Ovary (tissue), 3 donors: Measurements from ENCODE around the gene CTBP1.

Source experiments
- POLR2A ChIP-seq: fragments of 450-650 bp; IDR thresholded peaks from one replicate; pipeline ENCODE4 v1.6.1; 2017; ENCODE audit warnings: antibody characterized with exemption, mild to moderate bottlenecking, moderate library complexity
- TF ChIP-seq, protein P1 (sequence below), 3 donors: fragments of 450-650 bp in 2 of 3; fragments of 200-600 bp in 1 of 3; IDR thresholded peaks; one replicate each; pipeline versions ENCODE4 v1.5.1 to v1.8.0; 2016 to 2022; ENCODE audit warnings: antibody characterized with exemption in 3 of 3, mild to moderate bottlenecking in 1 of 3
- donor health status: DM: no; HTN: no; CAD: no.

- TF ChIP-seq POLR2A, result no peak
- TF ChIP-seq, protein P1, sequence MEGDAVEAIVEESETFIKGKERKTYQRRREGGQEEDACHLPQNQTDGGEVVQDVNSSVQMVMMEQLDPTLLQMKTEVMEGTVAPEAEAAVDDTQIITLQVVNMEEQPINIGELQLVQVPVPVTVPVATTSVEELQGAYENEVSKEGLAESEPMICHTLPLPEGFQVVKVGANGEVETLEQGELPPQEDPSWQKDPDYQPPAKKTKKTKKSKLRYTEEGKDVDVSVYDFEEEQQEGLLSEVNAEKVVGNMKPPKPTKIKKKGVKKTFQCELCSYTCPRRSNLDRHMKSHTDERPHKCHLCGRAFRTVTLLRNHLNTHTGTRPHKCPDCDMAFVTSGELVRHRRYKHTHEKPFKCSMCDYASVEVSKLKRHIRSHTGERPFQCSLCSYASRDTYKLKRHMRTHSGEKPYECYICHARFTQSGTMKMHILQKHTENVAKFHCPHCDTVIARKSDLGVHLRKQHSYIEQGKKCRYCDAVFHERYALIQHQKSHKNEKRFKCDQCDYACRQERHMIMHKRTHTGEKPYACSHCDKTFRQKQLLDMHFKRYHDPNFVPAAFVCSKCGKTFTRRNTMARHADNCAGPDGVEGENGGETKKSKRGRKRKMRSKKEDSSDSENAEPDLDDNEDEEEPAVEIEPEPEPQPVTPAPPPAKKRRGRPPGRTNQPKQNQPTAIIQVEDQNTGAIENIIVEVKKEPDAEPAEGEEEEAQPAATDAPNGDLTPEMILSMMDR (IDR thresholded peaks at IDR 0.05), result no peak
Observed at GRCh38 chr4:1253831-1254230, 4.9 kb upstream of the CTBP1 start.
